Measurements from ENCODE around the gene MAIP1. TPM values are rescaled to one million over a fixed set of nuclear protein-coding genes. Genes with fewer than 3 reads are reported as not detected.
A peak's percentile ranks its signal among the peaks of the same experiment; 100 is the strongest.
"Not testable (repeated sequence)": the region's sequence is repeated elsewhere in the genome, so short reads cannot be mapped to it uniquely, and the experiment has no call there.

The MAIP1 gene
- total RNA-seq (ENCODE audit: low replicate concordance) = 5.6 and 23.3 TPM in 2 replicates

- peak; percentile 35 for TF ChIP-seq CTCF (IDR thresholded peaks at IDR 0.05; ENCODE audit: insufficient read depth, low read length)
- H3K4me3 ChIP-seq (ENCODE audit: low read depth, low read length) = peak within 1 kb of the TSS; percentile 79
These were observed at the start of gene MAIP1, which contains the start of gene TYW5 for GRCh38 chr2:199955339-199956061. Gene MAIP1, plus strand, starts transcription at chr2:199955582. Its CDS starts 217 bp downstream, at chr2:199955799. Gene TYW5, minus strand, starts transcription at chr2:199955491. Its CDS starts 21 bp downstream, at chr2:199955470.

GRCh38 chr2:199907008-199907714, 48.2 kb upstream of the MAIP1 start:
- DNase-seq (ENCODE audit: low read depth) = no peak
- no peak overlapping the region for H3K4me3 ChIP-seq (ENCODE audit: low read depth, low read length)
- TF ChIP-seq CTCF (IDR thresholded peaks at IDR 0.05; ENCODE audit: insufficient read depth, low read length) = no peak

More at GRCh38 chr2:199955339-199956061, at the start of gene MAIP1, which contains the start of gene TYW5:
- DNase-seq (ENCODE audit: low read depth) = peak; percentile 87

GRCh38 chr2:199910338-199911051, 44.9 kb upstream of the MAIP1 start:
- H3K4me3 ChIP-seq (ENCODE audit: low read depth, low read length) = peak overlapping the region; percentile 93
- no peak for TF ChIP-seq CTCF (IDR thresholded peaks at IDR 0.05; ENCODE audit: insufficient read depth, low read length)
- no peak for DNase-seq (ENCODE audit: low read depth)

GRCh38 chr2:199911052-199911876, 44.1 kb upstream of the MAIP1 start, which contains the start of gene C2orf69:
Gene C2orf69, plus strand, starts transcription at chr2:199911293. Its CDS starts 146 bp downstream, at chr2:199911439.
- peak within 1 kb of the TSS; percentile 93 for H3K4me3 ChIP-seq (ENCODE audit: low read depth, low read length)
- TF ChIP-seq CTCF (IDR thresholded peaks at IDR 0.05; ENCODE audit: insufficient read depth, low read length) = no peak
- DNase-seq (ENCODE audit: low read depth) = peak; percentile 96

- no peak for DNase-seq (ENCODE audit: low read depth)
- peak overlapping the region; percentile 93 for H3K4me3 ChIP-seq (ENCODE audit: low read depth, low read length)
- TF ChIP-seq CTCF (IDR thresholded peaks at IDR 0.05; ENCODE audit: insufficient read depth, low read length) = no peak
These were observed 43.6 kb upstream of the MAIP1 start for GRCh38 chr2:199911877-199912161.

- peak overlapping the region; percentile 93 for H3K4me3 ChIP-seq (ENCODE audit: low read depth, low read length)
- not testable (repeated sequence) for DNase-seq (ENCODE audit: low read depth)
These were observed 42.7 kb upstream of the MAIP1 start for GRCh38 chr2:199912553-199913114.

All from fibroblast of the aortic adventitia (primary cell).